ENCODE measurements around the gene UBE2R2.
"Not testable (repeated sequence)": the region's sequence is repeated elsewhere in the genome, so short reads cannot be mapped to it uniquely, and the experiment has no call there.

Gene UBE2R2

DNA sequence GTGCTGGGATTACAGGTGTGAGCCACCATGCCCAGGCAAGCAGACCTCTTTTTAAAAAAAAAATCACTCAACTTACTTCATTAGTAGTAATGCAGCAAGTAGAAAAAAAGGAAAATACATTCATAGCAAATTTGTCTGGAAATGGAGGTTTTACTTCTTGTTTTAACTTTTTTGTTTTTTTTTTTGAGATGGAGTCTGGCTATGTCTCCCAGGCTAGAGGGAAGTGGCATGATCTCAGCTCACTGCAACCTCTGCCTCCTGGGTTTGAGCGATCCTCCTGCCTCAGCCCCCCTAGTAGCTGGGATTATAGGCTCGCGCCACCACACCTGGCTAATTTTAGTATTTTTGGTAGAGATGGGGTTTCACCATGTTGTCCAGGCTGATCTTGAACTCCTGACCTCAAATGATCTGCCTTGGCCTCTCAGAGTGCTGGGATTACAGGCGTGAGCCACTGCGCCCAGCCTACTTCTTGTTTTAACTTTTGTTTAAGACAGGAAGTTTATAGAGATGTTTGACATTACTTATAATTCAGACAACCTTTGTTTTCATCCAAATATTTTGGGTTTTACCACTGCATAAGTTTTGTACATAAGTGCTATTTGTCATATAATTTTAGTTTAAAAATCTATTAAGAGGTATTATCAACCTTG, 26.5 kb downstream of the UBE2R2 start:
- DNase-seq (ENCODE audit: low spot score): no peak

GRCh38 chr9:33846231-33846630, 29.3 kb downstream of the UBE2R2 start:
- DNase-seq (ENCODE audit: low spot score): no peak

DNA sequence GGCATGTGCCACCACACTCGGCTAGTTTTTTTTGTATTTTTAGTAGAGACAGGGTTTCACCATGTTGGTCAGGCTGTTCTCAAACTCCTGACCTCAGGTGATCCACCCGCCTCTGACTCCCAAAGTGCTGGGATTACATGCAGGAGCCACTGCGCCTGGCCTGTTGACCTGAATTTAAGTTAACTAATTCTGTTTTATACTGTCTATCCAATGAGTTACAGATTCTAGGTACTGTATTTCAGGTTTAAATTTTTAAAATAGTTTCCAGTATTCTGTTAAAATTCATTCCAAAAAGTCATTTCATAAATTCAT, 30.9 kb downstream of the UBE2R2 start:
- not testable (repeated sequence) for DNase-seq (ENCODE audit: low spot score)

DNA sequence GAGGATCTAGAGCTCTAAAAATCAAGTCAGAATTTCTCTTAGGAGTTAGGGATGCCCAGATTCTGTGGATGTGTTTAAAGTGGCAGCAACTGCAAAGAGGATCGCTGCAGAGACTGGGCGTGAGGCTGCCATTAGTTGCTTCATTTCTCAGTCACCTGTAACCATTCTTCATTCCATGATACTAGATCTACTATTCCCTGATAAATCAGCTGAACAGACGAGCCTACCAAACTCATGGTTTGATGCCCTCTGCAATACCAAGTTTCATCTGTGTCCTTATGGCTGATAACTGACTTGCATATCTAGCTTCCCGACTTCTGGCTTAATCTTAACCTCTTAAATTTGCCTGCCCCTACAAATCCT, 33.3 kb downstream of the UBE2R2 start:
- no peak for DNase-seq (ENCODE audit: low spot score)

GRCh38 chr9:33850677-33851076, 33.7 kb downstream of the UBE2R2 start:
- no peak for DNase-seq (ENCODE audit: low spot score)

DNA sequence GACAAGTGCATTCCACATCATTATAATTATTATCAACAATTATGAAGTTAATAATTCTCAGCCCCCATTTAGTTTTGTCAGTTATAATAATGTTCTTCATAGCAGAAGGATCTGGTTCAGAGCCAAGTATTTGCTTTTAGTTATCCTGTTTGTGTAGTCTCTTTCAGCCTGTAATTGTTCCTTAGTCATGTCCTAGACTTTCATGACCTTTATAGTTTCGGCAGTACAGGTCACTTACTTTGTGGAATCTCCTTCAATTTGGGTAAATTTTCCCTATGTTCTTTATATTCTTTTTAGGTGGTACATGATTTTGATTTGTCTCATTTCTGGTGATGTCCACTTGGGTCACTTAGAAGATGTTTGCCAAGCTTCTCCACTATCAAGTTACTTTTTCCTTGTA, 34.3 kb downstream of the UBE2R2 start:
- no peak for DNase-seq (ENCODE audit: low spot score)

- DNase-seq (ENCODE audit: low spot score): no peak
These were observed 35.4 kb downstream of the UBE2R2 start for GRCh38 chr9:33852216-33852826.

DNA sequence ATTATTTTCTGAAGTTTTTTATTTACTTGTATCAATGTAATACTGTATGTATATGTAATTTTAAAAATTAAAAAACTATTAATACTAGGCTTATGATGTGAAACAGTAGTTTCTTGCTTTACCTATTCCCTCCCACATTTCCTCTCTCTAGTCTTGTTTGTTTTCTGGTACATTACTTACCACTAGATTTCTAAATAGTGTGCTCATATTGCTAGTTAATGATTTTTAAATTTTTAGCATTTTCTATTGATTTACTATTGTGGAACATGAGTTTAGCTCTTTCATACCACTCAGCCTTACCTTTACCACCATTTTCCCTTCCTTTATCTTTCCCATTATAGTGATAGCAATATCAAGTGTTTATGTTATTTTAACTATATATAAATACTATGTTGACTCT, 39.3 kb downstream of the UBE2R2 start:
- no peak for DNase-seq (ENCODE audit: low spot score)

DNA sequence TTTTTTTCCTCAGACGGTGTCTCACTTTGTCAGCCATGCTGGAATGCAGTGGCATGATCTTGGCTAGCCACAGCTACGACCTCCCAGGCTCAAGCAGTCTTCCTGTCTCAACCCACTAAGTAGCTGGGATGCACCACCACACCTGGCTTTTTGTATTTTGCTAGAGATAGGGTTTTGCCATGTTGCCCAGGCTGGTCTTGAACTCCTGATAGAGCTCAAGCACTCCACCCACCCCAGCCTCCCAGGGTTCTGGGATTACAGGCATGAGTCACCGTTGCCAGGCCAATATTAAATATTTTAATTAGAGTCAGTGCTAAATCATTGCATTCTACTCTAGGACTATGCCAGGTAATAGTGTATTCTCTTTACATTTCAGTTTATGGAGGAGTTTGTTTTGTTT, 41.5 kb downstream of the UBE2R2 start:
- DNase-seq (ENCODE audit: low spot score): no peak

DNA sequence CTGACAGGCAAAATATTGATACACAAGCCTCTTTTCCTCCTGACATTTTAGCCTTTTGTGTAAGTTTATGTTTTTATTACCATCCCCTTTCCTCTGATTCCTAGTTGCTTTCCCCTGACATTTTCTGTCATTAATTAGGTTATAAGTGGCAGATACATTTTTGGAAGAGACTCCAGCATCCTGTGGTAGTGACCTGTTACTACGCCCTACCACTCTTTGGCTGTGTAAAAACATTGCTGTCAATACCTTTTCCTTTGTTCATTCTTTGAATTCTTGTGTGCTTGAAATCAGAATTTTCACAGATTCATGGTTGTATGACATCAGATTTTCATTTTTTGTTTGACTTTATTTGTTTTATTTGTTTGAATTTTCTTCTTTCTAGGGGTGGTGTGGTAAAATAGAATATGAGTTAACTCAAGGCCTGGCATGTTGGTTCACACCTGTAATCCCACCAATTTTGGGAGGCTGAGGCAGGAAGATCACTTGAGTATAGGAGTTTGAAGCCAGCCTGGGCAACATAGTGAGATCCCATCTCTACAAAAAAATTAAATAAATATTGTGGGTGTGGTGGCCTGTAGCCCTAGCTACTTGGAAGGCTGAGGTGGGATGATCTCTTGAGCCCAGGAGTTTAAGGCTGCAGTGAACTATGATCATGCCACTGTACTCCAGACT, 43.4 kb downstream of the UBE2R2 start:
- no peak for DNase-seq (ENCODE audit: low spot score)

DNA sequence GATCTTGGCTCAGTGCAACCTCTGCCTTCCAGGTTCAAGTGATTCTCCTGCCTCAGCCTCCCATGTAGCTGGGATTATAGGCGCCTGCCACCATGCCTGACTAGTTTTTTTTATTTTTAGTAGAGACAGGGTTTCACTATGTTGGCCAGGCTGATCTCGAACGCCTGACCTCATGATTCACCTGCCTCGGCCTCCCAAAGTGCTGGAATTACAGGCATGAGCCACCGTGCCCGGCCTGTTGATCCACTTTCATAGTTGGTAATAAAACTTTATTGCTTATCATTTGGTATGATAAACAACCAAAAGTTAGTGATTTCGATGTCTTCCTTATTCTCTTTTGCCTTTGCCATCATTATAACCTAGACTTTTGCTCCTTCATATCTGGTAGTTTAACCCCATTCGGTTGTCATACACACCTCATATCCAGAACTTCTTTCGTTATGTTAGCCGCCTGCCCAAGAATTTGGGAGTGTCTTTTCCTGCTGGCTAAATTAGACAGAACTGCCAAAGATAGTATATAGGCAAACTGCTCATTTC, 45.0 kb downstream of the UBE2R2 start:
- DNase-seq (ENCODE audit: low spot score): no peak

DNA sequence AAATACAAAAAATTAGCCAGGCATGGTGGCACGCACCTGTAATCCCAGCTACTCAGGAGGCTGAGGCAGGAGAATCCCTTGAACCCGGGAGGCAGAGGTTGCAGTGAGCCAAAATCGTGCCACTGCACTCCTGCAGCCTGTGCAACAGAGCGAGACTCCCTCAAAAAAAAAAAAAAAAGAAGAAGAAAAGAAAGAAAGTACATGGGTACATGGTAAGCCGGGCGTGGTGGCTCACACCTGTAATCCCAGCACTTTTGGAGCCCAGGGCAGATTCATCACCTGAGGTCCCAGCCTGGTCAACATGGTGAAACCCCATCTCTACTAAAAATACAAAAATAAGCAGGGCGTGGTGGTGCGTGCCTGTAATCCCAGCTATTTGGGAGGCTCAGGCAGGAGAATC, 46.1 kb downstream of the UBE2R2 start:
- DNase-seq (ENCODE audit: low spot score): not testable (repeated sequence)

DNA sequence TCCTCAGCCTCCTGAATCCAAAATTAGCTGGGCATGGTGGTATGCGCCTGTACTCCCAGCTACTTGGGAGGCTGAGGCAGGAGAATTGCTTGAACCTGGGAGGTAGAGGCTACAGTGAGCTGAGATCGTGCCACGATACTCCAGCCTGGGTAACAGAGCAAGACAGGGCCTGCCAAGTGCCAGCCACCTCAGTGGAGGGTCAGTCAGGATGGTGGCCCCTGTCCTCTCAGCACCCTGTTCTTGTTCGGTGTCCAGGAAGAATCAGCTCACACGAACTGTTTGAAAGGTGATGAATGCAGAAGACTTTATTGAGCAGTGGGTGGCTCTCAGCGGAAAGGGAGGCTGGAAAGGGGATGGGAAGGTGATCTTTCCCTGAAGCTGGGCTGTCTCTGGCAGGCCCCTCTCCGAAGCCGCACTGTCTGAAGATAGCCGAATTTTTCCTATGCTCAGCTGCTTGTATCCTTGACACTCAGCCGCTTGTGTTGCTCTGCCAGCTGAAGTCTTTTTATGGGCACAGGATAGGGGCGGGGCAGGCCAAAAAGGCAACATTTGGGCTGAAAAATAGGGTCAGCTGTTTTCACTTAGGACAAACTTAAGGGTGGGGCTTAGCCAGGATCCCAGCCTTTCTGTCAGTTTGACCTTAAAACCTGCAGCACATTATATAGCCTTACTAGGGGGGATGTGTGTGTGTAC, 50.9 kb downstream of the UBE2R2 start:
- no peak for DNase-seq (ENCODE audit: low spot score)

DNA sequence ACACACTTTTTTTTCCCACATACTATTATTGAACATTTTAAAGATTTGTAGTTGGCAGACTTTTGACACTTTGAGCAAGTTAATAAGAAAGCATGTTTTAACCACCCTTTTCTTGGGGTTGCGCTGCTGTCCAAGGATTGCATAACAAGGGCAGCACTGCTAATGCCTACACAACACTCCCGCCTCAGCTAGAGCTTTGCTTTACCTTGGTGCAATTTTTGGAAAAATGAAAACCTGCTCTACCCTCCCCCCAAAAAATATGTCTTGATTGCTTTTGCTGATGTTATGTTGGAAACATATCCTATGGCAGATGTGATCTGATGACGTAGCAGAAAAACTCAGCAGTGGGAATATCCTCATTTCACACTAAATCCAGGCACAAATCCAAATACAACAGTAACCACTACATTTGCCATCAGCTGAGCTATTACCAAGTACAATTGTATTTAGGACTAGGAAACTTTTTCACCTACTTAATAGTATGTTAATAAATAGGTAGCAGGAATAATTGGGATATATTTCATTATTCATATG, 51.5 kb downstream of the UBE2R2 start:
- DNase-seq (ENCODE audit: low spot score): no peak

DNA sequence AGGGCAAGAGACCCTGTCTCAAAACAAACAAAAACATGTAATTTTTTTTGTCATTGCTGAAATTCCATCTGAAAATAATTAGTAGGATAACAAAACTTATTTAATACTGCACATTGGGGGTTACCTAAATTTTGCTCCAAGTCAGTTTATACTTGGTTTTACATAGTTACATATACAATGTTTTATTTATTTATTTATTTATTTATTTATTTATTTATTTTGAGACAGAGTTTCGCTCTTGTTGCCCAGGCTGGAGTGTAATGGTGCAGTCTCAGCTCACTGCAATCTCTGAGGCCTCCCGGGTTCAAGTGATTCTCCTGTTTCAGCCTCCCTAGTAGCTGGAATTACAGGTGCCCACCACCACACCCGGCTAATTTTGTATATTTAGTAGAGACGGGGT, 52.3 kb downstream of the UBE2R2 start:
- DNase-seq (ENCODE audit: low spot score): not testable (repeated sequence)

DNA sequence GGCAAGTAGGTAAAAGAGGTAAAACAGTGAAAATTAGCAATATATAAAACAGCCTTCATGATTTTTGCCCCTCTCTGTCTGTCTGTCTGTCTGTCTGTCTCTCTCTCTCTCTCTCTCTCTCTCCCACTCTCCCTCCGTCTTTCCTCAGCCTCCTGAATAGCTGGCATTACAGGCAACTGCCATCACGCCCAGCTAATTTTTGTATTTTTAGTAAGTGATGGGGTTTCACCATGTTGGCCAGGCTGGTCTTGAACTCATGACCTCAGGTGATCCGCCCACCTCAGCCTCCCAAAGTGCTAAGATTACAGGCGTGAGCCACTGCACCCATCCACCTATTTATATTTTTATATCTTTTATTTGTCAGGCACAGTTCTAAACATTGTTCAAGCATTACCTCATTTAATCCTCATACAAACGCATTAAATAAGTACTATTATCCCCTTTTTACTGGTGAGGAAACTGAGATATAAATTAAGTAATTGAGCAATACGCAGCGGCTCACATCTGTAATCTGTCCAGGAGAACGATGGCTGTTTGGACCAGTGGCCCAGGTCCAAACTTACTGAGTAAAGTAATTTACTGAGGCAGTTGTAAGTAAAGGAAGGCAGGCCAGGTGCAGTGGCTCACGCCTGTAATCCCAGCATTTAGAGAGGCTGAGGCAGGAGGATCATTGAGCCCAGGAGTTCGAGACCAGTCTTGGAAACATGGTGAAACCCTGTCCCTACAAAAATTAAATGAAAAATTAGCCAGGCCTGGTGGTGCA, 60.9 kb downstream of the UBE2R2 start:
- DNase-seq (ENCODE audit: low spot score): no peak

DNA sequence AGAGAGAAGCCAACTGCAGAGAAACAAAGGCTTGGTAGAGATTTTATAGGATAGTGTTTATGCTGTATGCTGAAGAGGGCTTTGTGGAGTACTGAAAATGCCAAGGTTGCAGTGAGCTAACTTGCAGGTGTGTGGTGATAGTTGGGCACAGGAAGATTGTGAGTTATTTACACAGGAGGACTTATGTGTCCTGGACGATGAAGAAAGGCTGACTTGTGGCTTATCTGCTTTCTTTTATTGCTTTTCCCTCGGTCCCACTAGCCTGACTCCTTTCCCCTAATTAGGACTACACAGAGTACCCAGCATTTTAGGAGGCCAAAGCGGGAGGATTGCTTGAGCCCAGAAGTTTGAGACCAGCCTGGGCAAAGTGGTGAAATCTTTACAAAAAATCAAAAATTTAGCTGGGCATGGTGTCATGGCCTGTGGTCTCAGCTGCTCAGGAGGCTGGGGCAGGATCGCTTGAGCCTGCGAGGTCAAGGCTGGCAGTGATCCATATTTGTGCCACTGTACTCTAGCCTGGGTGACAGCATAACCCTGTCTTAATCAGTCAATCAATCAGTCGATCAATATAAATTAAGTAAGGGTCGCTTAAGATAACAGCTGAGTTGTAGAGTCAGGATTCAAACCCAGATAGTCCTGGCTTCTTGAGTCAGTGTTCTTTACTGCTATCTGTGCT, 61.9 kb downstream of the UBE2R2 start:
- DNase-seq (ENCODE audit: low spot score): no peak

DNA sequence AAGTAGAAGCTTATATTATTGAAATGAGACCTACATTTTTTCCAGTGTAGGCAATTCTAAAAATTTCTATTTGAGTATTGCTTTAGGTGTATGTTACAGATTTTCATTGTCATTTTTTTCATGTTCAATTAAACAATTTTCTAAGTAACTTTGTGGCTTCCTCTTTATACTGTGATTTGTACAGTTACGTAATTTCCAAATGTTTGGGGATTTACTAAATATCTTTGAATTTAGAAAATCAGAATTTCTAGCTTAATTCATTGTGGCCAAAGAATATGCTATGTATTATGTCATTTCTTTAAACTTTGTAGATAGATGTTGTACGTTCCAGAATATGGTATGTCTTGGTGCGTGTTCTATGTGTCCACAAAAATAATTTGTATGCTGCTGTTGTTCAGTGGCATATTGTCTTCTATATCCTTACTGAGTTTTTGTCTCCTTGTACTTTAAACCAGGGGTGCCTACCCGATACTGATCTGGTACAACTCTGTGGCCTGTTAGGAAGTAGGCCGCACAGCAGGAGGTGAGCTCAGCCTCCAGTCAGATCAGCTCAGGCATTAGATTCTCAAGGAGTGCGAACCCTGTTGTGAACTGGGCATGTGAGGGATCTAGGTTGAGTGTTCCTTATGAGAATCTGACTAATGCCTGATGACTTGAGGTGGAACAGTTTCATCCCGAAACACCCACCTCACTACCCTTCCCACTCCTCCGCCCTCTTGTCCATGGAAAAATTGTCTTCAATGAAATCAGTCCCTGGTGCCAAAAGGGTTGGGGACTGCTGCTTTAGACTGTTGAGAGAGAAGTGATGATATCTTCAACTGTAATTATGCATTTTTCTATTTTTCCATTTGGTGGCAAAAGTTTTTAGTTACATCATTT, 63.5 kb downstream of the UBE2R2 start:
- peak; percentile 54 for DNase-seq (ENCODE audit: low spot score)

DNA sequence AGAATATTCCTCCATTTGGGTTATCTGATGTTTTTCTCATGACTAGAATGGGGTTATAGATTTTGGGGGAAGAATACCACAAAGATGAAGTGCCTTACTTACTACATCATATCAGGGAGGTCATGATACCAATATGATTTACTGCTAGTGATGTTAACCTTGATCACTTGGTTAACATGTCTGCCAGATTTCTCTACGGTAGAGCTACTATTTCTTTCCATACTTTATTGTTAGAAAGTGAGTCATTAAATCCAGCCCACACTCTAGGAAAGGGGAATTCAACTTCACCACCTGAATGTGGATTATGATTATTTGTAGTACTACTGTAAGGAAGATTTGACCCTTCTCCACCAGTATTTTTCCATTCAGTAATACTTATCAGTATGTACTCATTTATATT, 64.7 kb downstream of the UBE2R2 start:
- DNase-seq (ENCODE audit: low spot score): no peak
